K562 (cell line): ENCODE measurements around the gene ZBTB47. TPM values are rescaled to one million over a fixed set of nuclear protein-coding genes. Genes with fewer than 3 reads are reported as not detected.
A peak's percentile ranks its signal among the peaks of the same experiment; 100 is the strongest.

Experiments used
- CBFA2T2 ChIP-seq: fragments of 450-650 bp; conservative IDR thresholded peaks from 2 replicates; pipeline ENCODE4 v1.6.1; 2017; ENCODE audit warnings: mild to moderate bottlenecking
- CCAR2 ChIP-seq: fragments of 200-400 bp; formaldehyde crosslinking; IDR thresholded peaks from 2 replicates; pipeline ENCODE4 v1.6.1; 2017; ENCODE audit warnings: mild to moderate bottlenecking, low read depth, low read length
- CREB5 ChIP-seq: fragments of 250-450 bp; sonication (Bioruptor Pico); IDR thresholded peaks from 2 replicates; pipeline ENCODE4 v1.5.0; 2020; ENCODE audit warnings: mild to moderate bottlenecking
- EP400 ChIP-seq: fragments of 450-650 bp; IDR thresholded peaks from 2 replicates; pipeline ENCODE4 v1.6.1; 2017; ENCODE audit warnings: antibody characterized with exemption, mild to moderate bottlenecking, moderate library complexity
- HDAC3 ChIP-seq: fragments of 450-650 bp; IDR thresholded peaks from 2 replicates; pipeline ENCODE4 v1.6.1; 2018; ENCODE audit warnings: borderline replicate concordance, mild to moderate bottlenecking, moderate library complexity; ENCODE audit not compliant: partially characterized antibody
- HDAC6 ChIP-seq: IDR thresholded peaks from 2 replicates; pipeline ENCODE4 v1.6.1; 2012; ENCODE audit warnings: low read depth, mild to moderate bottlenecking, control low read depth, inconsistent platforms, low read length, moderate library complexity
- HDAC8 ChIP-seq: fragments of 450-650 bp; IDR thresholded peaks from 2 replicates; pipeline ENCODE4 v1.6.1; 2016; ENCODE audit warnings: mild to moderate bottlenecking, missing genetic modification characterization, moderate library complexity, missing compliant biosample characterization
- ID3 ChIP-seq, 2 experiments: fragments of 250-450 bp in 1 of 2; fragments of 450-650 bp in 1 of 2; sonication (Bioruptor Pico) in 1 of 2; IDR thresholded peaks; 2 replicates each; pipeline versions ENCODE4 v1.6.1 to v1.8.0; 2016 to 2021; ENCODE audit warnings: mild to moderate bottlenecking in 2 of 2, moderate library complexity in 2 of 2, missing compliant biosample characterization in 1 of 2, missing genetic modification characterization in 1 of 2
- NR2F6 ChIP-seq: fragments of 450-650 bp; formaldehyde crosslinking; IDR thresholded peaks from 2 replicates; pipeline ENCODE4 v1.4.0; 2020; ENCODE audit warnings: mild to moderate bottlenecking
- PREB ChIP-seq: sonication (generic); formaldehyde crosslinking; IDR thresholded peaks from 2 replicates; pipeline ENCODE4 v1.8.1; 2023; ENCODE audit warnings: mild to moderate bottlenecking, missing genetic modification reagents
- REST ChIP-seq, 2 experiments: fragments of 450-650 bp; formaldehyde crosslinking in 1 of 2; IDR thresholded peaks; 2 replicates each; pipeline versions ENCODE4 v1.4.0 to v1.6.1; 2014 to 2020; ENCODE audit warnings: mild to moderate bottlenecking in 2 of 2, borderline replicate concordance in 1 of 2, low read depth in 1 of 2
- RFX1 ChIP-seq: fragments of 450-650 bp; IDR thresholded peaks from 2 replicates; pipeline ENCODE4 v1.6.1; 2016; ENCODE audit warnings: mild to moderate bottlenecking, moderate library complexity
- U2AF1 ChIP-seq: fragments of 200-400 bp; formaldehyde crosslinking; optimal IDR thresholded peaks from 2 replicates; pipeline ENCODE3; 2017; ENCODE audit warnings: mild to moderate bottlenecking, low read depth, low read length, moderate library complexity
- ZBTB1 ChIP-seq: sonication (generic); formaldehyde crosslinking; IDR thresholded peaks from 2 replicates; pipeline ENCODE4 v1.8.1; 2023; ENCODE audit warnings: missing genetic modification reagents, low read depth, mild to moderate bottlenecking, borderline replicate concordance
- ZNF282 ChIP-seq: sonication (generic); formaldehyde crosslinking; IDR thresholded peaks from 2 replicates; pipeline ENCODE4 v1.8.1; 2023; ENCODE audit warnings: missing genetic modification reagents
- polyA plus RNA-seq, 8 experiments: library from polyadenylated mRNA; depleted of rRNA in 4 of 8; stranded (reverse) in 5 of 8; unstranded in 3 of 8; fragments of >200 nt; fragmentation: Nextera tagmentation in 2 of 8; fragmentation: Illumina TruSeq in 1 of 8; extraction: Ambion mirVana in 2 of 8; extraction: Trizol in 1 of 8; gene quantifications; 2 replicates each; pipeline versions ENCODE4 v1.2.1 to v1.2.3, GENCODE V29; 2011 to 2014; ENCODE audit warnings: inconsistent platforms in 1 of 8, missing spikeins in 1 of 8
- total RNA-seq, 7 experiments: library from RNA; depleted of rRNA in 6 of 7; stranded (reverse); fragments of >200 nt in 6 of 7; fragmentation: Illumina TruSeq in 2 of 7; extraction: Trizol in 2 of 7; gene quantifications; 2 replicates each; pipeline versions ENCODE4 v1.2.1 to v1.2.3, GENCODE V29; 2011 to 2021; ENCODE audit warnings: low replicate concordance in 1 of 7

ZBTB47 gene
- total and polyA plus RNA-seq, 9 of the 15 experiments (the other 6 are each of a cell fraction or from before 2014, with no cell fraction given), result 0.11 to 4.6 (median 1.7) TPM; not detected in 1

GRCh38 chr3:42654331-42655201 lies 1.1 kb downstream of the ZBTB47 start (continued):
- TF ChIP-seq U2AF1 (peak; percentile 43), CBFA2T2 (no peak), HDAC6 (no peak), RFX1 (no peak), PREB (CRISPR knock-in tag) (no peak), REST (IDR thresholded peaks at IDR 0.05; ENCODE audit: borderline replicate concordance) (no peak), REST (CRISPR knock-in tag; IDR thresholded peaks at IDR 0.05; ENCODE audit: low read depth) (no peak), ID3 (CRISPR knock-in tag; IDR thresholded peaks at IDR 0.05) (no peak), ID3 (tag; IDR thresholded peaks at IDR 0.05) (peak; percentile 35; the same call in 1 of the 2 replicates), EP400 (peak; percentile 69; the same call in 1 of the 2 replicates), NR2F6 (no peak), CREB5 (CRISPR knock-in tag) (no peak), HDAC3 (no peak), ZBTB1 (CRISPR knock-in tag) (no peak), HDAC8 (tag) (peak; percentile 42; the same call in 1 of the 2 replicates), CCAR2 (no peak), ZNF282 (CRISPR knock-in tag) (no peak)
